ENCODE results near the gene CD300LB.
"Not testable (repeated sequence)": the region's sequence is repeated elsewhere in the genome, so short reads cannot be mapped to it uniquely, and the experiment has no call there.

CD300LB gene

GRCh38 chr17:74525781-74526288 is 5.4 kb downstream of the CD300LB start:
- DNase-seq = no peak

GRCh38 chr17:74525465-74525725 is 5.9 kb downstream of the CD300LB start:
- DNase-seq = no peak

- DNase-seq = no peak
Measured at GRCh38 chr17:74524653-74525464, 6.4 kb downstream of the CD300LB start.

GRCh38 chr17:74523308-74523707 is 8.0 kb downstream of the CD300LB start:
- no peak for DNase-seq

- DNase-seq = no peak
Measured at GRCh38 chr17:74522381-74523105, 8.7 kb downstream of the CD300LB start.

GRCh38 chr17:74521701-74522201 is 9.5 kb downstream of the CD300LB start:
- peak in 1 of 58 donors; percentile 20 for DNase-seq

GRCh38 chr17:74520790-74521480 is 10.3 kb downstream of the CD300LB start:
- no peak for DNase-seq

GRCh38 chr17:74520016-74520434 is 11.2 kb downstream of the CD300LB start:
- peak in 2 of 58 donors; percentile 9 to 14 for DNase-seq

- not testable (repeated sequence) for DNase-seq
Measured at GRCh38 chr17:74518413-74518981, 12.8 kb downstream of the CD300LB start.

- DNase-seq = no peak
Measured at GRCh38 chr17:74516561-74517328, 14.5 kb downstream of the CD300LB start.

- no peak for DNase-seq
Measured at GRCh38 chr17:74515941-74516340, 15.3 kb downstream of the CD300LB start.

GRCh38 chr17:74514632-74515334 is 16.5 kb downstream of the CD300LB start:
- peak in 4 of 58 donors; percentile 21 to 79 (median 62) for DNase-seq

- peak in 5 of 58 donors; percentile 46 to 85 (median 47) for DNase-seq
Measured at GRCh38 chr17:74513987-74514631, 17.2 kb downstream of the CD300LB start.

GRCh38 chr17:74512624-74513091 is 18.6 kb downstream of the CD300LB start:
- DNase-seq = no peak

GRCh38 chr17:74512036-74512435 is 19.2 kb downstream of the CD300LB start:
- peak in 1 of 58 donors; percentile 20 for DNase-seq

- no peak for DNase-seq
Measured at GRCh38 chr17:74508156-74508555, 23.1 kb downstream of the CD300LB start.

GRCh38 chr17:74503949-74504348 is 27.3 kb downstream of the CD300LB start:
- DNase-seq = not testable (repeated sequence)

- DNase-seq = no peak
Measured at GRCh38 chr17:74502861-74503260, 28.4 kb downstream of the CD300LB start.

- no peak for DNase-seq
Measured at GRCh38 chr17:74499992-74500391, 31.3 kb downstream of the CD300LB start.

Data from anterior cingulate cortex (tissue), 58 donors.